DMS 273 treated with DMSO at 0.1 percent for 48 hours (cell line): ENCODE data around the gene BICC1.

Experiments
- DNase-seq: peaks from one replicate; lab custom pipeline; 2025; lab: John Stamatoyannopoulos, UW

Gene BICC1

GRCh38 chr10:58599927-58600553 is 87.4 kb downstream of the BICC1 start:
- no peak for DNase-seq

GRCh38 chr10:58608351-58608750 is 95.7 kb downstream of the BICC1 start:
- DNase-seq: no peak

GRCh38 chr10:58608826-58609531 is 96.3 kb downstream of the BICC1 start:
- no peak for DNase-seq

GRCh38 chr10:58609532-58610150 is 97.0 kb downstream of the BICC1 start:
- no peak for DNase-seq

- DNase-seq: no peak
These were observed 102.7 kb downstream of the BICC1 start for GRCh38 chr10:58615237-58615935.

GRCh38 chr10:58618158-58618676 is 105.5 kb downstream of the BICC1 start:
- no peak for DNase-seq

GRCh38 chr10:58621379-58622077 is 108.9 kb downstream of the BICC1 start:
- no peak for DNase-seq

- DNase-seq: no peak
These were observed 109.6 kb downstream of the BICC1 start for GRCh38 chr10:58622246-58622645.

GRCh38 chr10:58625070-58625469 is 112.4 kb downstream of the BICC1 start:
- no peak for DNase-seq

GRCh38 chr10:58627392-58627791 is 114.7 kb downstream of the BICC1 start:
- DNase-seq: no peak

- DNase-seq: no peak
These were observed 119.0 kb downstream of the BICC1 start for GRCh38 chr10:58631715-58632114.

- no peak for DNase-seq
These were observed 119.5 kb downstream of the BICC1 start for GRCh38 chr10:58632216-58632615.

- no peak for DNase-seq
These were observed 124.7 kb downstream of the BICC1 start for GRCh38 chr10:58637352-58637751.

GRCh38 chr10:58638388-58638787 is 125.7 kb downstream of the BICC1 start:
- DNase-seq: no peak

GRCh38 chr10:58641095-58641531 is 128.4 kb downstream of the BICC1 start:
- no peak for DNase-seq

GRCh38 chr10:58641708-58642107 is 129.0 kb downstream of the BICC1 start:
- no peak for DNase-seq

- DNase-seq: no peak
These were observed 129.6 kb downstream of the BICC1 start for GRCh38 chr10:58642283-58642682.

GRCh38 chr10:58642916-58643428 is 130.3 kb downstream of the BICC1 start:
- no peak for DNase-seq

- DNase-seq: no peak
These were observed 131.6 kb downstream of the BICC1 start for GRCh38 chr10:58644311-58644710.

GRCh38 chr10:58645416-58646146 is 132.9 kb downstream of the BICC1 start:
- no peak for DNase-seq
